Uterus (tissue), 2 donors: ENCODE data around the gene PLA2G15.

Experiments
- POLR2A ChIP-seq, 2 donors: fragments of 450-650 bp; IDR thresholded peaks; one replicate each; pipeline ENCODE4 v1.6.1; 2016; ENCODE audit warnings: antibody characterized with exemption in 2 of 2, mild to moderate bottlenecking in 1 of 2, moderate library complexity in 1 of 2
- TF ChIP-seq, protein P1 (sequence below), 4 experiments: fragments of 200-600 bp in 2 of 4; fragments of 450-650 bp in 2 of 4; sonication (generic) in 2 of 4; IDR thresholded peaks; one replicate each; pipeline ENCODE4 v1.5.1; 2016 to 2019; ENCODE audit warnings: antibody characterized with exemption in 4 of 4, mild to moderate bottlenecking in 2 of 4, moderate library complexity in 1 of 4

- TF ChIP-seq, protein P1, sequence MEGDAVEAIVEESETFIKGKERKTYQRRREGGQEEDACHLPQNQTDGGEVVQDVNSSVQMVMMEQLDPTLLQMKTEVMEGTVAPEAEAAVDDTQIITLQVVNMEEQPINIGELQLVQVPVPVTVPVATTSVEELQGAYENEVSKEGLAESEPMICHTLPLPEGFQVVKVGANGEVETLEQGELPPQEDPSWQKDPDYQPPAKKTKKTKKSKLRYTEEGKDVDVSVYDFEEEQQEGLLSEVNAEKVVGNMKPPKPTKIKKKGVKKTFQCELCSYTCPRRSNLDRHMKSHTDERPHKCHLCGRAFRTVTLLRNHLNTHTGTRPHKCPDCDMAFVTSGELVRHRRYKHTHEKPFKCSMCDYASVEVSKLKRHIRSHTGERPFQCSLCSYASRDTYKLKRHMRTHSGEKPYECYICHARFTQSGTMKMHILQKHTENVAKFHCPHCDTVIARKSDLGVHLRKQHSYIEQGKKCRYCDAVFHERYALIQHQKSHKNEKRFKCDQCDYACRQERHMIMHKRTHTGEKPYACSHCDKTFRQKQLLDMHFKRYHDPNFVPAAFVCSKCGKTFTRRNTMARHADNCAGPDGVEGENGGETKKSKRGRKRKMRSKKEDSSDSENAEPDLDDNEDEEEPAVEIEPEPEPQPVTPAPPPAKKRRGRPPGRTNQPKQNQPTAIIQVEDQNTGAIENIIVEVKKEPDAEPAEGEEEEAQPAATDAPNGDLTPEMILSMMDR (IDR thresholded peaks at IDR 0.05), result no peak
- TF ChIP-seq POLR2A (IDR thresholded peaks at IDR 0.05), result no peak
These were observed 2.2 kb downstream of the PLA2G15 start for GRCh38 chr16:68247400-68247799.
